Calu3 (cell line): ENCODE data around the gene HSPB1. TPM values are rescaled to one million over a fixed set of nuclear protein-coding genes. Genes with fewer than 3 reads are reported as not detected.
"Not testable (repeated sequence)": the region's sequence is repeated elsewhere in the genome, so short reads cannot be mapped to it uniquely, and the experiment has no call there.

Experiments
- BruUV-seq: library from RNA; stranded (reverse); fragments of 400-500 nt; replicated peaks from 2 replicates; lab custom pipeline; 2021; lab: Mats Ljungman, UMichigan
- CTCF ChIA-PET: fragments of 300-600 bp; sonication (Branson Sonifier 250); formaldehyde crosslinking; loops from one replicate; lab custom pipeline; 2022; ENCODE audit warnings: antibody characterized with exemption; lab: Charles Lee
- DNase-seq: peaks from one replicate; pipeline ENCODE4 v3.0.0; 2022
- H3K27ac Mint-ChIP-seq: one replicate; pipeline ENCODE4 v1.8.0; 2022; ENCODE audit warnings: mixed read lengths; ENCODE audit not compliant: unreplicated experiment
- H3K27me3 Mint-ChIP-seq: one replicate; pipeline ENCODE4 v1.8.0; 2022; ENCODE audit warnings: mixed read lengths; ENCODE audit not compliant: unreplicated experiment
- H3K36me3 Mint-ChIP-seq: one replicate; pipeline ENCODE4 v1.8.0; 2022; ENCODE audit warnings: mild to moderate bottlenecking, moderate library complexity, mixed read lengths; ENCODE audit not compliant: insufficient read depth, unreplicated experiment
- H3K4me1 Mint-ChIP-seq: one replicate; pipeline ENCODE4 v1.8.0; 2022; ENCODE audit warnings: mild to moderate bottlenecking, low read depth, mixed read lengths; ENCODE audit not compliant: unreplicated experiment
- H3K4me3 Mint-ChIP-seq: one replicate; pipeline ENCODE4 v1.8.0; 2022; ENCODE audit warnings: mild to moderate bottlenecking, low read depth, moderate library complexity, mixed read lengths; ENCODE audit not compliant: unreplicated experiment
- H3K9me3 Mint-ChIP-seq: one replicate; pipeline ENCODE4 v1.8.0; 2022; ENCODE audit warnings: low read depth, mixed read lengths; ENCODE audit not compliant: unreplicated experiment
- intact Hi-C: fragments of 100-400 bp; cut with micrococcal nuclease; formaldehyde crosslinking; loops from one replicate; pipeline ENCODE4 v1.10.0; 2022; ENCODE audit not compliant: unreplicated experiment
- total RNA-seq: library from RNA; stranded (reverse); gene quantifications from 2 replicates; pipeline ENCODE4 v1.2.3, GENCODE V29; 2022
- TF ChIP-seq, protein P1 (sequence below): fragments of 200-600 bp; IDR thresholded peaks from one replicate; pipeline ENCODE4 v1.8.0; 2022; ENCODE audit warnings: antibody characterized with exemption; ENCODE audit not compliant: unreplicated experiment

Gene HSPB1
- total RNA-seq, 1 experiment from 2014 or later: 72.7 TPM

DNA sequence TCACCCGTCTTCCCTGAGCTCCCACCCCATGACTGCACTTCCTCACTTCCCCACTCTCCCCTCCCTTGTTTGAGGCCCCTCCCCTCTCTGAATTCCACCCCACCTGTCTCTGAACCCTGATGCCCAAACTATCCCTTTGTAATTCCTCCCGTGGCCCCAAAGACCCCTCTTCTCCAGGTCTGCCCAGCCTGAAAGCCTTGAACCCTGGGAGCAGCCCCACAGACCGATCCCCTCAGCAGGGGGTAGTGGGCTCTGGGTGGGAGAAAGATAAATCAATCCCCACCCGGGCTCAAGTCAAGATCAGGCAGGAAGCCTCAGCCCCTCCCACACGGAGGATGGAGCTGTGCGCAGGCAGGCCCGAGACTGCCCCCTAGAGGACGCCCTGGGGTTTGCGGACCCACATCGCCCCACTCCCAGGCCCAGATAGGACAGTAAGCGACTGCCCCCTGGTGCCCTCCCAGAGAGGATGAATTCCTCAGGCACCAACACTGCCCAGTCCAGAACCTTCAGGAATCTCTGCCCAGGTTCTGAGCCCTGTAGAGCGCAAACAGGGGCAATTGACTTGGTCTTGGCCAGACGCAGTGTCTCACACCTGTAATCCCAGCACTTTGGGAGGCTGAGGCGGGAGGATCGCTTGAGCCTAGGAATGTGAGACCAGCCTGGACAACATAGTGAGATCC, 11.7 kb downstream of the HSPB1 start:
- no peaks in the 10 kb centered on the region for H3K27me3 Mint-ChIP-seq
- no peak overlapping the region for H3K27ac Mint-ChIP-seq
- intact Hi-C loops: loop anchor here (1.0 kb wide), 2 partner anchors 23 to 136 kb away; no protein-coding TSS in a partner anchor
- TF ChIP-seq, protein P1, sequence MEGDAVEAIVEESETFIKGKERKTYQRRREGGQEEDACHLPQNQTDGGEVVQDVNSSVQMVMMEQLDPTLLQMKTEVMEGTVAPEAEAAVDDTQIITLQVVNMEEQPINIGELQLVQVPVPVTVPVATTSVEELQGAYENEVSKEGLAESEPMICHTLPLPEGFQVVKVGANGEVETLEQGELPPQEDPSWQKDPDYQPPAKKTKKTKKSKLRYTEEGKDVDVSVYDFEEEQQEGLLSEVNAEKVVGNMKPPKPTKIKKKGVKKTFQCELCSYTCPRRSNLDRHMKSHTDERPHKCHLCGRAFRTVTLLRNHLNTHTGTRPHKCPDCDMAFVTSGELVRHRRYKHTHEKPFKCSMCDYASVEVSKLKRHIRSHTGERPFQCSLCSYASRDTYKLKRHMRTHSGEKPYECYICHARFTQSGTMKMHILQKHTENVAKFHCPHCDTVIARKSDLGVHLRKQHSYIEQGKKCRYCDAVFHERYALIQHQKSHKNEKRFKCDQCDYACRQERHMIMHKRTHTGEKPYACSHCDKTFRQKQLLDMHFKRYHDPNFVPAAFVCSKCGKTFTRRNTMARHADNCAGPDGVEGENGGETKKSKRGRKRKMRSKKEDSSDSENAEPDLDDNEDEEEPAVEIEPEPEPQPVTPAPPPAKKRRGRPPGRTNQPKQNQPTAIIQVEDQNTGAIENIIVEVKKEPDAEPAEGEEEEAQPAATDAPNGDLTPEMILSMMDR: peak; percentile 96
- no TSS peak for BruUV-seq
- DNase-seq: peak; percentile 93
- H3K4me1 Mint-ChIP-seq: peaks cover 17% of the 10 kb centered on the region
- CTCF ChIA-PET: interaction anchor here (0.5 to 2.4 kb wide), 9 partner anchors 17 to 382 kb away, joined by 3 to 26 read pairs (median 5); no protein-coding TSS in a partner anchor
- H3K36me3 Mint-ChIP-seq: peaks cover 22% of the 10 kb centered on the region
- no peak overlapping the region for H3K4me3 Mint-ChIP-seq
- H3K9me3 Mint-ChIP-seq: no peaks in the 10 kb centered on the region

DNA sequence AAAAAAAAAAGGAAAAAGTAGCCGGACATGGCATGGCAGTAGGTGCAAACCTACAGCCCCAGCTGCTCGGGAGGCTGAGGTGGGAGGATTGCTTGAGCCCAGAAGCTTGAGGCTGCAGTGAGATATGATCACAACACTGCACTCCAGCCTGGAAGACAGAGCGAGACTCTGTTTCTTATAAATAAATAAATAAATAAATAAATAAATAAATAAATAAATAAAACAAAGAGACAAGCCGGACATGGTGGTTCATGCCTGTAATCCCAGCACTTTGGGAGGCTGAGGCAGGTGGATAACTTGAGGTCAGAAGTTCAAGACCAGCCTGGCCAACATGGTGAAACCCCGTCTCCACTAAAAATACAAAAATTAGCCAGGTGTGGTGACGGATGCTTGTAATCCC, 12.3 kb downstream of the HSPB1 start:
- peaks cover 17% of the 10 kb centered on the region for H3K4me1 Mint-ChIP-seq
- not testable (repeated sequence) for H3K9me3 Mint-ChIP-seq, BruUV-seq, H3K4me3 Mint-ChIP-seq, H3K27me3 Mint-ChIP-seq, H3K27ac Mint-ChIP-seq, DNase-seq
- CTCF ChIA-PET: interaction anchor here (0.5 to 2.4 kb wide), 8 partner anchors 18 to 383 kb away, joined by 3 to 26 read pairs (median 5); no protein-coding TSS in a partner anchor
- intact Hi-C loops: loop anchor here (1.0 kb wide), 2 partner anchors 23 to 136 kb away; no protein-coding TSS in a partner anchor
- H3K36me3 Mint-ChIP-seq: peaks cover 22% of the 10 kb centered on the region

DNA sequence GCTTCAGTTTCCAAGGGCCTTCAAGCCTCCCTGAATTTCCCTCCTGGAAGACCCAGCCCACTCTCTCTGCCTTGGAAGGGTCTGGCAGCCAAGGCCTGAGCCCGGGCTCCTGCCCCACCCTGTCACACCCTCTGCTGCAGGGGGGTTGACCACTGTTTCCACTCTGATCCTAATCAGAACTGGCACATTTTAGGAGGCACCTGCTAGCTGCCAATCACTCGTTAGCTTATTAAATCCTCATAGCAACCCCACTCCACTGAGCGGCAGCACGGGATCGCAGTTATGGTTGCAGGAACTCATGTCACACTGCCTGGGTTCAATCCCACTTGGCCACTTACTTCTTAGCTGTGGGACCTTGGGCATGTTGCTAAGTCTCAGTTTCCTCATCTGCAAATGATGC, 12.9 kb downstream of the HSPB1 start:
- intact Hi-C loops: no loop called here
- TF ChIP-seq, protein P1: no peak
- DNase-seq: no peak
- H3K36me3 Mint-ChIP-seq: peaks cover 26% of the 10 kb centered on the region
- no peaks in the 10 kb centered on the region for H3K9me3 Mint-ChIP-seq
- peaks cover 17% of the 10 kb centered on the region for H3K4me1 Mint-ChIP-seq
- no peak overlapping the region for H3K27ac Mint-ChIP-seq
- CTCF ChIA-PET: interaction anchor here (0.6 to 2.4 kb wide), 3 partner anchors 24 to 195 kb away, joined by 3 to 26 read pairs (median 4); no protein-coding TSS in a partner anchor
- no peaks in the 10 kb centered on the region for H3K27me3 Mint-ChIP-seq
- BruUV-seq: no TSS peak
- no peak overlapping the region for H3K4me3 Mint-ChIP-seq

DNA sequence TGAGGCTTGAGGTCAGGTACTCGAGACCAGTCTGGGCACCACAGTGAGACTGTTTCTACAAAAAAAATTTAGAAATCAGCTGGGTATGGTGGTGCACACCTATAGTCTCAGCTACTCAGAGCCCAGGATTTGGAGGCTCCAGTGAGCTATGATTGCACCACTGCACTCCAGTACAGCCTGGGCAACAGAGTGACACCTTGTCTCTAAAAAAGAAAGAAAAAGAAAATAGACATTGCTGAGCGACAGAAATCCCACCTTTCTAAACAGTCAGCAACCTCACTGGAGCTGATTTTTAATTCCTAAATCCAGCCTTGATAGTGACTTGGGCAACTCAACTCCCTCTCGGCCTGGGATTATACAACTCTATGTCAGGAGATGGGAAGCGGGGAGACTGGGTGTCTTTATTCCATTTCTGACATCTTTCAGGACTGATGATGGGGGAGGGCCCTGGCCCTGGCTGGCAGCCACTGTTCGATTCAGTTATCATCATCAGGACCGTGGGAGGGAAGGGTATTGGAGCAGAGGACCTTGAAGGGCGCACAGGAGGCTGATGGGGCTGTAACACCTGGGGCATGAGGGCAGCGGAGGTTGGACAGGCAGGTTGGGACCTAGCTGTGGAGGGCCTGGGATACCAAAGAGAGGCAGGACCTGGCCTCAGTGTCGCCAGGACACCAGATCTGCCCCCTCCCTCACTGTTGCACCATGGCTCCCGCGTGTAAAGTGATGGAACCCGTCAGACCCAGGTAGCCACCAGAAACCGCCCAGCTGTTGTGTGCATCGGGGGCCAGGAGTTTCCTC, 14.7 kb downstream of the HSPB1 start:
- H3K9me3 Mint-ChIP-seq: no peaks in the 10 kb centered on the region
- peak overlapping the region; percentile 66 for H3K4me3 Mint-ChIP-seq
- BruUV-seq: no TSS peak
- TF ChIP-seq, protein P1: no peak
- CTCF ChIA-PET: interaction anchor here (2.6 kb wide), 1 partner anchor 25 kb away, joined by 11 read pairs; no protein-coding TSS in a partner anchor
- intact Hi-C loops: no loop called here
- peak overlapping the region; percentile 11 for H3K27ac Mint-ChIP-seq
- H3K27me3 Mint-ChIP-seq: no peaks in the 10 kb centered on the region
- H3K36me3 Mint-ChIP-seq: peaks cover 40% of the 10 kb centered on the region
- peaks cover 17% of the 10 kb centered on the region for H3K4me1 Mint-ChIP-seq
- DNase-seq: no peak
